CD4-positive, alpha-beta T cell treated with Interleukin-17A for 4 hours (primary cell): Measurements from ENCODE around the gene FUNDC2.
"Not testable (repeated sequence)": the region's sequence is repeated elsewhere in the genome, so short reads cannot be mapped to it uniquely, and the experiment has no call there.

Source experiments
- DNase-seq: peaks from one replicate; pipeline ENCODE4 v3.0.0-alpha.2; 2020; ENCODE audit warnings: mixed read lengths

The FUNDC2 gene

GRCh38 chrX:155026727-155027508, at the start of gene FUNDC2:
FUNDC2 (plus strand) TSS chrX:155026844; CDS start chrX:155026939, 95 bp downstream.
- peak; percentile 93 for DNase-seq

GRCh38 chrX:154979629-154980028, 47.0 kb upstream of the FUNDC2 start:
- no peak for DNase-seq

- peak; percentile 82 for DNase-seq
Measured at GRCh38 chrX:154980330-154981115, 46.1 kb upstream of the FUNDC2 start.

- DNase-seq: no peak
Measured at GRCh38 chrX:154981116-154981411, 45.6 kb upstream of the FUNDC2 start.

GRCh38 chrX:154986826-154987575, 39.6 kb upstream of the FUNDC2 start:
- DNase-seq: no peak

- DNase-seq: no peak
Measured at GRCh38 chrX:154987940-154988339, 38.7 kb upstream of the FUNDC2 start.

- no peak for DNase-seq
Measured at GRCh38 chrX:154988719-154989118, 37.9 kb upstream of the FUNDC2 start.

- no peak for DNase-seq
Measured at GRCh38 chrX:154990496-154990895, 36.1 kb upstream of the FUNDC2 start.

- DNase-seq: no peak
Measured at GRCh38 chrX:154991039-154991438, 35.6 kb upstream of the FUNDC2 start.

GRCh38 chrX:154991476-154991875, 35.2 kb upstream of the FUNDC2 start:
- no peak for DNase-seq

- no peak for DNase-seq
Measured at GRCh38 chrX:154998204-154998880, 28.3 kb upstream of the FUNDC2 start.

GRCh38 chrX:155000841-155001240, 25.8 kb upstream of the FUNDC2 start:
- no peak for DNase-seq

- DNase-seq: no peak
Measured at GRCh38 chrX:155001873-155002272, 24.8 kb upstream of the FUNDC2 start.

- no peak for DNase-seq
Measured at GRCh38 chrX:155005190-155005589, 21.5 kb upstream of the FUNDC2 start.

- not testable (repeated sequence) for DNase-seq
Measured at GRCh38 chrX:155006379-155006778, 20.3 kb upstream of the FUNDC2 start.

- not testable (repeated sequence) for DNase-seq
Measured at GRCh38 chrX:155006913-155007671, 19.6 kb upstream of the FUNDC2 start.

- DNase-seq: not testable (repeated sequence)
Measured at GRCh38 chrX:155008578-155008977, 18.1 kb upstream of the FUNDC2 start.

- DNase-seq: no peak
Measured at GRCh38 chrX:155009994-155010472, 16.6 kb upstream of the FUNDC2 start.

- DNase-seq: no peak
Measured at GRCh38 chrX:155020591-155020990, 6.1 kb upstream of the FUNDC2 start.

- DNase-seq: no peak
Measured at GRCh38 chrX:155022585-155022984, 4.1 kb upstream of the FUNDC2 start, which contains the start of gene F8. F8 (minus strand) TSS chrX:155022723; CDS start chrX:155022552, 171 bp downstream.

GRCh38 chrX:155023907-155024833, 2.5 kb upstream of the FUNDC2 start:
- no peak for DNase-seq
